Measurements from ENCODE around the gene SMC3. TPM values are rescaled to one million over a fixed set of nuclear protein-coding genes. Genes with fewer than 3 reads are reported as not detected.

The SMC3 gene
- total and polyA plus RNA-seq, 2 of the 13 experiments (the other 11 are each of a cell fraction or from before 2014, with no cell fraction given): 11.7 to 48.0 TPM

DNA sequence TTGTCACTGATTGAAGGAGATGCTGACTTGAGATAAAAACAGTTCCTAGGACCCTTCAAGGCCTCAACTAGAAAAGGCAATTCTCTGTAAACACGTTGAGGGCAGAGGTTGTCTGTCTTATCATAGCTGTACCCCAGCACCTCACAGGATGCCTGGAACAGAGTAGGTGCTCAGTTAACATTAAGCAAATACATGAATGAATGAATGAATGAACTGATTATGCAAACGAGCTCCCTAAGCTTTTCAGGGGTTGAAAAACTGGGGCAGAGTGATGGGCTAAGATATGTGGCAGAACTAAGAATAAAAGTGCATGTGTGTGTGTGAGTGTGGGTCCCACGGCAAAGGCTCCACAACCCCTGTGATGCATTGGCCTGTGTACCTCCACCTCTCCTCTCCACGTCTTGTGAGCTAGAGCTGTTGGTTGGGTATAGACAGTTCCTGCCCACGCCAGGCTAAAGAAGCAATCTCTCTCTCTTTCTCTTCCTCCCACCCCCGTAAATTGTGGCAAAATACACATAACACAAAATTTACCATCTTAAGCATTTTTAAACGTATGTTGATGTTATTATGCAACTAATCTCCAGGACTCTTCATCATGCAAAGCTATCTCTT, 20.9 kb upstream of the SMC3 start:
- Histone ChIP-seq H3K4me2 (ENCODE audit: low read depth, low read length) (no peak overlapping the region), H3K79me2 (ENCODE audit: insufficient read depth, low read length) (no peaks in the 10 kb centered on the region), H3K9ac (ENCODE audit: insufficient read depth, low read depth, low read length) (no peak overlapping the region), H4K20me1 (ENCODE audit: insufficient read depth, low read length) (no peaks in the 10 kb centered on the region), H3K4me3 (replicated peaks in 1 of 3; ENCODE audit: insufficient read depth in 1 of 3, low read depth in 2 of 3, low read length in 3 of 3) (no peak overlapping the region), H3K27me3 (ENCODE audit: control insufficient read depth in 1 of 2, insufficient read depth in 2 of 2, low read length in 2 of 2) (peaks cover 0 to 3% of the 10 kb centered on the region in 2 experiments; a peak in 1 of 5 replicates), H3K9me3 (ENCODE audit: low read length) (no peaks in the 10 kb centered on the region), H3K4me1 (ENCODE audit: insufficient read depth, low read length) (no peaks in the 10 kb centered on the region), H3K27ac (ENCODE audit: extremely low read length, insufficient read depth, low read length) (no peak overlapping the region), H3K36me3 (replicated peaks in 1 of 2; ENCODE audit: control insufficient read depth in 1 of 2, insufficient read depth in 2 of 2, low read length in 2 of 2) (no peaks in the 10 kb centered on the region), H2AFZ (ENCODE audit: low read length) (no peak overlapping the region)
- no peak for TF ChIP-seq ZNF180 (CRISPR knock-in tag; IDR thresholded peaks at IDR 0.05; ENCODE audit: borderline replicate concordance, low read depth)
- TF ChIP-seq MEF2D (CRISPR knock-in tag; IDR thresholded peaks at IDR 0.05): no peak
- TF ChIP-seq KDM3A (CRISPR knock-in tag; IDR thresholded peaks at IDR 0.05; ENCODE audit: low read depth): no peak
- no peak for TF ChIP-seq ZNF296 (CRISPR knock-in tag; conservative IDR thresholded peaks at IDR 0.05)
- TF ChIP-seq MXD3 (CRISPR knock-in tag; IDR thresholded peaks at IDR 0.05): no peak
- TF ChIP-seq ZNF337 (CRISPR knock-in tag; IDR thresholded peaks at IDR 0.05; ENCODE audit: borderline replicate concordance, low read depth): no peak
- POLR2A ChIA-PET: no interaction called here
- intact Hi-C loops (cut with micrococcal nuclease; ENCODE audit: unreplicated experiment): loop anchor here (1.0 kb wide), 4 partner anchors 158 to 240 kb away; no protein-coding TSS in a partner anchor
- ATAC-seq: no peak
- no peak for FAIRE-seq
- no TSS peak for BruUV-seq (replicated peaks)
- CTCF ChIA-PET (ENCODE audit: low intra/inter-chr PET ratio, low total read pairs): interaction anchor here (1.1 to 3.3 kb wide), 6 partner anchors 11 to 410 kb away, joined by 4 to 27 read pairs (median 10); no protein-coding TSS in a partner anchor
- 28% methylated on average over 7 of the region's 7 CpGs for WGBS (ENCODE audit: low lambda C conversion rate)
- DNase-seq (ENCODE audit: low spot score): no peak
- in situ Hi-C loops (cut with HindIII; ENCODE audit: extremely low pct_ligation_motif_present, low pct_unique_long_range_greater_than_20kb): loop anchor here (5.0 kb wide), 1 partner anchor 194 kb away; no protein-coding TSS in a partner anchor
